Smooth muscle cell (in vitro differentiated cells): ENCODE results near the gene TGFBR3. TPM values are rescaled to one million over a fixed set of nuclear protein-coding genes. Genes with fewer than 3 reads are reported as not detected.
A peak's percentile ranks its signal among the peaks of the same experiment; 100 is the strongest.

Experiments used
- DNase-seq: peaks from one replicate; lab custom pipeline; 2025; ENCODE audit not compliant: unreplicated experiment; lab: John Stamatoyannopoulos, UW
- H2AFZ ChIP-seq: fragments of 200-600 bp; sonication (generic); 2 replicates; pipeline ENCODE4 v1.6.0; 2016; ENCODE audit warnings: antibody characterized with exemption, low read depth, mild to moderate bottlenecking
- H3F3A ChIP-seq: fragments of 200-600 bp; sonication (generic); 2 replicates; pipeline ENCODE4 v1.6.0; 2017; ENCODE audit warnings: antibody characterized with exemption, low read depth
- H3K27ac ChIP-seq: fragments of 200-600 bp; sonication (generic); 2 replicates; pipeline ENCODE4 v1.5.1; 2016; ENCODE audit warnings: low read depth, mild to moderate bottlenecking
- H3K27me3 ChIP-seq: fragments of 200-600 bp; sonication (generic); 2 replicates; pipeline ENCODE4 v1.6.1; 2016; ENCODE audit warnings: low read depth, mild to moderate bottlenecking
- H3K36me3 ChIP-seq: fragments of 200-600 bp; sonication (generic); 2 replicates; pipeline ENCODE4 v1.5.1; 2016; ENCODE audit warnings: low read depth
- H3K4me1 ChIP-seq: fragments of 200-600 bp; sonication (generic); 2 replicates; pipeline ENCODE4 v1.5.1; 2016; ENCODE audit warnings: low read depth
- H3K4me2 ChIP-seq: fragments of 200-600 bp; sonication (generic); 2 replicates; pipeline ENCODE4 v1.6.0; 2016; ENCODE audit warnings: mild to moderate bottlenecking
- H3K4me3 ChIP-seq: fragments of 200-600 bp; sonication (generic); 2 replicates; pipeline ENCODE4 v1.5.1; 2016; ENCODE audit warnings: mild to moderate bottlenecking
- H3K79me2 ChIP-seq: fragments of 200-600 bp; sonication (generic); 2 replicates; pipeline ENCODE4 v1.6.0; 2016; ENCODE audit warnings: low read depth, mild to moderate bottlenecking
- H3K9ac ChIP-seq: fragments of 200-600 bp; sonication (generic); 2 replicates; pipeline ENCODE4 v1.6.0; 2016; ENCODE audit warnings: low read depth
- H3K9me3 ChIP-seq: fragments of 200-600 bp; sonication (generic); replicated peaks from 2 replicates; pipeline ENCODE4 v1.5.1; 2016; ENCODE audit warnings: low read depth
- H4K20me1 ChIP-seq: fragments of 200-600 bp; sonication (generic); 2 replicates; pipeline ENCODE4 v1.6.0; 2016; ENCODE audit warnings: low read depth
- CTCF ChIP-seq: fragments of 200-600 bp; sonication (generic); IDR thresholded peaks from 2 replicates; pipeline ENCODE4 v1.5.1; 2017; ENCODE audit warnings: borderline replicate concordance, mild to moderate bottlenecking, antibody characterized with exemption; ENCODE audit not compliant: insufficient read depth, poor library complexity, severe bottlenecking
- WGBS: methylation state at CpG from one replicate; pipeline ENCODE4 v1.1.7; 2016; ENCODE audit warnings: low lambda C conversion rate; 5-methylcytosine and 5-hydroxymethylcytosine counted together
- polyA plus RNA-seq: library from polyadenylated mRNA; unstranded; fragments of >200 nt; fragmentation: Nextera tagmentation; extraction: Ambion mirVana; gene quantifications from 2 replicates; pipeline ENCODE4 v1.2.1, GENCODE V29; 2016
- total RNA-seq: library from RNA; depleted of rRNA; stranded (reverse); fragments of >200 nt; gene quantifications from 2 replicates; pipeline ENCODE4 v1.2.3, GENCODE V29; 2014

The TGFBR3 gene
- total and polyA plus RNA-seq, 2 experiments from 2014 or later: 68.3 to 112 TPM

- TF ChIP-seq CTCF: no peak
- Histone ChIP-seq H3K27ac (peak overlapping the region; percentile 78), H3K36me3 (no peaks in the 10 kb centered on the region), H3K27me3 (no peaks in the 10 kb centered on the region), H3K9ac (no peak overlapping the region), H3K4me1 (peaks cover 6% of the 10 kb centered on the region), H3K9me3 (no peaks in the 10 kb centered on the region), H3K4me2 (no peak overlapping the region), H3K79me2 (no peaks in the 10 kb centered on the region), H4K20me1 (no peaks in the 10 kb centered on the region), H3F3A (peaks cover 8% of the 10 kb centered on the region), H3K4me3 (no peak overlapping the region), H2AFZ (no peak overlapping the region)
- 18% methylated on average over 1 of the region's 1 CpG for WGBS
- no peak for DNase-seq
Measured at GRCh38 chr1:91650764-91651163, 235.2 kb downstream of the TGFBR3 start.

GRCh38 chr1:91647061-91647460 lies 238.9 kb downstream of the TGFBR3 start:
- Histone ChIP-seq H4K20me1 (no peaks in the 10 kb centered on the region), H3K36me3 (no peaks in the 10 kb centered on the region), H3K27me3 (no peaks in the 10 kb centered on the region), H3K4me1 (peaks cover 26% of the 10 kb centered on the region), H2AFZ (no peak overlapping the region), H3F3A (peaks cover 8% of the 10 kb centered on the region), H3K9ac (no peak overlapping the region), H3K79me2 (no peaks in the 10 kb centered on the region), H3K27ac (no peak overlapping the region), H3K4me3 (no peak overlapping the region), H3K4me2 (no peak overlapping the region), H3K9me3 (no peaks in the 10 kb centered on the region)
- DNase-seq: no peak
- TF ChIP-seq CTCF: no peak
- WGBS: 92% methylated on average over 2 of the region's 2 CpGs

GRCh38 chr1:91645031-91645430 lies 240.9 kb downstream of the TGFBR3 start:
- H3K9me3 ChIP-seq: no peaks in the 10 kb centered on the region
- H3F3A ChIP-seq: no peaks in the 10 kb centered on the region
- TF ChIP-seq CTCF: no peak
- peak overlapping the region; percentile 41 for H2AFZ ChIP-seq
- no peaks in the 10 kb centered on the region for H3K36me3 ChIP-seq
- no peak overlapping the region for H3K4me2 ChIP-seq
- DNase-seq: no peak
- H3K9ac ChIP-seq: no peak overlapping the region
- H3K27ac ChIP-seq: peak overlapping the region; percentile 2
- no peaks in the 10 kb centered on the region for H4K20me1 ChIP-seq
- H3K4me1 ChIP-seq: peaks cover 26% of the 10 kb centered on the region
- no peak overlapping the region for H3K4me3 ChIP-seq
- no peaks in the 10 kb centered on the region for H3K27me3 ChIP-seq
- WGBS: 24% methylated on average over 6 of the region's 6 CpGs
- no peaks in the 10 kb centered on the region for H3K79me2 ChIP-seq

GRCh38 chr1:91643431-91643830 lies 242.5 kb downstream of the TGFBR3 start:
- H3K27me3 ChIP-seq: no peaks in the 10 kb centered on the region
- H3K9ac ChIP-seq: no peak overlapping the region
- H3F3A ChIP-seq: no peaks in the 10 kb centered on the region
- no peaks in the 10 kb centered on the region for H3K36me3 ChIP-seq
- no peak overlapping the region for H3K4me3 ChIP-seq
- H4K20me1 ChIP-seq: no peaks in the 10 kb centered on the region
- no peak overlapping the region for H3K4me2 ChIP-seq
- no peaks in the 10 kb centered on the region for H3K79me2 ChIP-seq
- no peak overlapping the region for H2AFZ ChIP-seq
- 92% methylated on average over 4 of the region's 4 CpGs for WGBS
- no peak overlapping the region for H3K27ac ChIP-seq
- no peaks in the 10 kb centered on the region for H3K9me3 ChIP-seq
- TF ChIP-seq CTCF: no peak
- no peak for DNase-seq
- H3K4me1 ChIP-seq: peaks cover 26% of the 10 kb centered on the region
